Measurements from ENCODE around the gene NT5C. TPM values are rescaled to one million over a fixed set of nuclear protein-coding genes. Genes with fewer than 3 reads are reported as not detected.

The NT5C gene
- total RNA-seq, 1 experiment from 2014 or later, result 38.6 TPM

- CTCF ChIA-PET, result interaction anchor here (0.6 to 2.2 kb wide), 8 partner anchors 10 to 153 kb away, joined by 3 to 19 read pairs (median 6); no protein-coding TSS in a partner anchor
- no TSS peak for BruUV-seq (replicated peaks)
- intact Hi-C loops (cut with micrococcal nuclease; ENCODE audit: unreplicated experiment), result loop anchor here (1.0 kb wide), 2 partner anchors 58 to 87 kb away; no protein-coding TSS in a partner anchor
- Histone ChIP-seq H3K9me3 (ENCODE audit: insufficient read depth, low read depth) (no peaks in the 10 kb centered on the region), H3K4me3 (no peak overlapping the region), H3K27ac (no peak overlapping the region), H4K20me1 (ENCODE audit: insufficient read depth) (no peaks in the 10 kb centered on the region), H3K4me1 (replicated peaks; ENCODE audit: insufficient read depth) (peaks cover 3% of the 10 kb centered on the region; the same call in 1 of the 2 replicates), H3K9me2 (ENCODE audit: insufficient read depth) (no peaks in the 10 kb centered on the region), H3K4me2 (peak overlapping the region; percentile 30), H3K79me2 (ENCODE audit: low read depth) (peaks cover 35% of the 10 kb centered on the region), H3K27me3 (ENCODE audit: insufficient read depth, low read depth) (no peaks in the 10 kb centered on the region), H3F3A (ENCODE audit: insufficient read depth, low read depth) (peaks cover 40% of the 10 kb centered on the region), H3K36me3 (ENCODE audit: low read depth) (no peaks in the 10 kb centered on the region), H2AFZ (no peak overlapping the region)
- DNase-seq, result no peak
- POLR2A ChIA-PET (ENCODE audit: unreplicated experiment), result interaction anchor here (0.6 to 1.1 kb wide), 2 partner anchors 8 to 87 kb away, joined by 6 to 8 read pairs; no protein-coding TSS in a partner anchor
- no peak for TF ChIP-seq CTCF (conservative IDR thresholded peaks at IDR 0.05)
- no peak for TF ChIP-seq EZH2 (IDR thresholded peaks at IDR 0.05; ENCODE audit: low read depth)
Observed at GRCh38 chr17:75114552-75115314, 16.8 kb downstream of the NT5C start.

- intact Hi-C loops (cut with micrococcal nuclease; ENCODE audit: unreplicated experiment), result loop anchor here (1.0 to 2.0 kb wide), 3 partner anchors 58 to 153 kb away; no protein-coding TSS in a partner anchor
- CTCF ChIA-PET, result interaction anchor here (0.6 to 2.2 kb wide), 11 partner anchors 10 to 270 kb away, joined by 3 to 19 read pairs (median 6); no protein-coding TSS in a partner anchor
- no peak for TF ChIP-seq EZH2 (IDR thresholded peaks at IDR 0.05; ENCODE audit: low read depth)
- TF ChIP-seq CTCF (conservative IDR thresholded peaks at IDR 0.05), result peak; percentile 94
- BruUV-seq (replicated peaks), result no TSS peak
- DNase-seq, result peak; percentile 72 to 82
- H3K9me3 ChIP-seq (ENCODE audit: insufficient read depth, low read depth), result no peaks in the 10 kb centered on the region
- no peak overlapping the region for H2AFZ ChIP-seq
- H3F3A ChIP-seq (ENCODE audit: insufficient read depth, low read depth), result peaks cover 47% of the 10 kb centered on the region
- no peak overlapping the region for H3K27ac ChIP-seq
- no peaks in the 10 kb centered on the region for H3K9me2 ChIP-seq (ENCODE audit: insufficient read depth)
- H3K4me1 ChIP-seq (replicated peaks; ENCODE audit: insufficient read depth), result peaks cover 4% of the 10 kb centered on the region; the same call in 1 of the 2 replicates
- H3K4me3 ChIP-seq, result no peak overlapping the region
- no peaks in the 10 kb centered on the region for H3K27me3 ChIP-seq (ENCODE audit: insufficient read depth, low read depth)
- H3K79me2 ChIP-seq (ENCODE audit: low read depth), result peaks cover 35% of the 10 kb centered on the region
- peak overlapping the region; percentile 32 for H3K4me2 ChIP-seq
- POLR2A ChIA-PET (ENCODE audit: unreplicated experiment), result interaction anchor here (0.5 to 1.1 kb wide), 4 partner anchors 9 to 88 kb away, joined by 3 to 8 read pairs (median 6); no protein-coding TSS in a partner anchor
- no peaks in the 10 kb centered on the region for H4K20me1 ChIP-seq (ENCODE audit: insufficient read depth)
- no peaks in the 10 kb centered on the region for H3K36me3 ChIP-seq (ENCODE audit: low read depth)
Observed at GRCh38 chr17:75113798-75114551, 17.6 kb downstream of the NT5C start.

GRCh38 chr17:75111777-75112335 lies 19.7 kb downstream of the NT5C start:
- H3K4me2 ChIP-seq, result peak overlapping the region; percentile 39

More at GRCh38 chr17:75111777-75112335, 19.7 kb downstream of the NT5C start:
- no TSS peak for BruUV-seq (replicated peaks)
- Histone ChIP-seq H3K36me3 (ENCODE audit: low read depth) (peaks cover 4% of the 10 kb centered on the region; the same call in 1 of the 2 replicates), H3K27me3 (ENCODE audit: insufficient read depth, low read depth) (no peaks in the 10 kb centered on the region), H3K9me2 (ENCODE audit: insufficient read depth) (no peaks in the 10 kb centered on the region), H3K4me3 (no peak overlapping the region), H2AFZ (no peak overlapping the region), H3K79me2 (ENCODE audit: low read depth) (peaks cover 35% of the 10 kb centered on the region), H4K20me1 (ENCODE audit: insufficient read depth) (no peaks in the 10 kb centered on the region), H3K9me3 (ENCODE audit: insufficient read depth, low read depth) (no peaks in the 10 kb centered on the region), H3F3A (ENCODE audit: insufficient read depth, low read depth) (peaks cover 63% of the 10 kb centered on the region), H3K4me1 (replicated peaks; ENCODE audit: insufficient read depth) (peaks cover 7% of the 10 kb centered on the region; the same call in 1 of the 2 replicates), H3K27ac (0 out of 2 replicates have a peak overlapping the region, but pooled peaks have one; percentile 0)
- no peak for DNase-seq
- TF ChIP-seq CTCF (conservative IDR thresholded peaks at IDR 0.05), result no peak
- TF ChIP-seq EZH2 (IDR thresholded peaks at IDR 0.05; ENCODE audit: low read depth), result no peak
- POLR2A ChIA-PET (ENCODE audit: unreplicated experiment), result no interaction called here
- CTCF ChIA-PET, result interaction anchor here (0.6 kb wide), 2 partner anchors 151 to 169 kb away, joined by 4 to 7 read pairs; no protein-coding TSS in a partner anchor
- intact Hi-C loops (cut with micrococcal nuclease; ENCODE audit: unreplicated experiment), result loop anchor here (2.0 kb wide), 1 partner anchor 151 kb away; no protein-coding TSS in a partner anchor
